Esophagus muscularis mucosa (tissue), 3 donors: ENCODE data around the gene SERPINA1.

Experiments used
- POLR2A ChIP-seq: fragments of 450-650 bp; IDR thresholded peaks from one replicate; pipeline ENCODE4 v1.6.1; 2017; ENCODE audit warnings: antibody characterized with exemption, moderate library complexity, mild to moderate bottlenecking, low read depth
- POLR2AphosphoS5 ChIP-seq, 2 donors: sonication (generic); formaldehyde crosslinking; IDR thresholded peaks; one replicate each; pipeline ENCODE4 v1.6.1; 2017; ENCODE audit warnings: antibody characterized with exemption in 2 of 2
- TF ChIP-seq, protein P1 (sequence below), 3 experiments: fragments of 200-600 bp in 2 of 3; fragments of 450-650 bp in 1 of 3; sonication (generic) in 2 of 3; IDR thresholded peaks; one replicate each; pipeline ENCODE4 v1.5.1; 2017 to 2019; ENCODE audit warnings: antibody characterized with exemption in 3 of 3, mild to moderate bottlenecking in 2 of 3, moderate library complexity in 1 of 3

DNA sequence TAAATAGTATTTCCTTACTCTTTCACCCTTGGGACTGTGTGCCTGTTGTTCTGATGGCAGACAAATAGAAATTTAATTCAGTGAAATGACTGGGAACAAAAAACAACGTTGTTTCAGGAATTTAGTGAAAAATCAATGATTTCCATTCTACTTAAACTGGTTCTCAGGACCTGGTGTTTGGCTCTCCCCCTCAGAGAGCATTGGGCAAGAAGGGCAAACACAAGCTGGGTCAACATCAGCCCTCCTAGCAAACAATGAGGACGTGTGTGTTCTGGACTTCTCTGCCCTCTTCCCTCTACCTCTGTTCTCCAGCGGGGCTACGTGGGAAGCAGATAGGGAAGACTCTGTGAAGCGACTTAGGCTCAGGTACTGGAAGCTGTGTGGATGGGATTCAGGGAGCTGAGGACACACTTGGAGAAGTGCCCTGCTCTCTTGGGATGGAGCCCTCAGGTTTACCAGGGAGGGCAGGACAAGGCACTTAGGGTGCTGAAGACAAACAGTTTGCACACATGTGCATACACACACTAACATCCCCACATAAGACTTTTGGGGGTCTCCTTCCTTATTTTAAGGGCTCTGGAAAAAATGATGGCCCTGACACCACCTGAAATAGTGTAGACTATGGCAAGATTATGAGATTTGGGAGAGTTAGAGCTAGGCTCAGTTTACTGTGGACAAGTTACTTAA lies 7.6 kb upstream of the SERPINA1 start:
- TF ChIP-seq POLR2AphosphoS5 (IDR thresholded peaks at IDR 0.05) (no peak), POLR2A (no peak)
- TF ChIP-seq, protein P1, sequence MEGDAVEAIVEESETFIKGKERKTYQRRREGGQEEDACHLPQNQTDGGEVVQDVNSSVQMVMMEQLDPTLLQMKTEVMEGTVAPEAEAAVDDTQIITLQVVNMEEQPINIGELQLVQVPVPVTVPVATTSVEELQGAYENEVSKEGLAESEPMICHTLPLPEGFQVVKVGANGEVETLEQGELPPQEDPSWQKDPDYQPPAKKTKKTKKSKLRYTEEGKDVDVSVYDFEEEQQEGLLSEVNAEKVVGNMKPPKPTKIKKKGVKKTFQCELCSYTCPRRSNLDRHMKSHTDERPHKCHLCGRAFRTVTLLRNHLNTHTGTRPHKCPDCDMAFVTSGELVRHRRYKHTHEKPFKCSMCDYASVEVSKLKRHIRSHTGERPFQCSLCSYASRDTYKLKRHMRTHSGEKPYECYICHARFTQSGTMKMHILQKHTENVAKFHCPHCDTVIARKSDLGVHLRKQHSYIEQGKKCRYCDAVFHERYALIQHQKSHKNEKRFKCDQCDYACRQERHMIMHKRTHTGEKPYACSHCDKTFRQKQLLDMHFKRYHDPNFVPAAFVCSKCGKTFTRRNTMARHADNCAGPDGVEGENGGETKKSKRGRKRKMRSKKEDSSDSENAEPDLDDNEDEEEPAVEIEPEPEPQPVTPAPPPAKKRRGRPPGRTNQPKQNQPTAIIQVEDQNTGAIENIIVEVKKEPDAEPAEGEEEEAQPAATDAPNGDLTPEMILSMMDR (IDR thresholded peaks at IDR 0.05), result no peak
